ENCODE measurements around the gene RNF41.

Gene RNF41

DNA sequence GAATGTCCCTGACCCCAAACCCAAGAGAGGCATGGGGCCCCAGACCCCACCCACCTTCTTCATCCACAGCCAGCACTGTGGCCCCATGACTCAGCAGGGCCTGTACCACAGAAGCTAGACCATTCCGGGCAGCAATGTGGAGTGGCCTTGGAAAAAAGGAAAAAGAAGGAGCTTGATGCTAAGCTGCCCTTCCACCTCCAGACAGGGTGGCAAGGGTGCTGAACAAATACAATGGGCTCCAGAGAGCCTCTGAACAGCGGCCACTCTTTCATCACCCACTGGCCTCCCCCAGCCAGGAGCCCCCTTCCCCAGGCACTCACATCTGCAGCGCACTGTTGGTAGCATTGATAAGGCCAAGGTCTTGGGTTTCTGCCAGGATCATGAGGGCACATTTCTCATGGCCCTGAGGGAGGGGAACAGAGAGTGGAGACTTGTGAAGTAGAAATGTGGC lies 22.0 kb upstream of the RNF41 start:
- no peak for DNase-seq

DNA sequence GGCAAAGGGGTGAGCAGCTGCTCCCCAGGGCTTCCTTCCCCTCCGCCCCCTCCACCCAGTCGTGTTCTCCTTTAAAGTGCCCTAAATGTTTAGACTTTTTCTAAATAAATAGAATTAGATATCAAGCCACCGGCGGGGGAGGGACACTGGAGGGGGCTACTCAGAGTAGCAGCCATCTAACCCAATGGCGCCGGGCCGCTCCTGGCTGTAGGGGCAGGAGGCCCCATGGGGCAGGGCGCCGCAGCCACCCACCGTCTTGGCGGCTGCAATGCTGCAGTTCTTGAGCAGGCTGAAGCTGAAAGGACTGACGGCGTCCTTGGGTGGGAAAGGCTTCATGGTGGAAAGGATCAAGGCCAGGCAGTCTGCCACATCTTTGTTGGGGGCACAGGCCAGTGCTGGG lies 21.3 kb upstream of the RNF41 start:
- no peak for DNase-seq

DNA sequence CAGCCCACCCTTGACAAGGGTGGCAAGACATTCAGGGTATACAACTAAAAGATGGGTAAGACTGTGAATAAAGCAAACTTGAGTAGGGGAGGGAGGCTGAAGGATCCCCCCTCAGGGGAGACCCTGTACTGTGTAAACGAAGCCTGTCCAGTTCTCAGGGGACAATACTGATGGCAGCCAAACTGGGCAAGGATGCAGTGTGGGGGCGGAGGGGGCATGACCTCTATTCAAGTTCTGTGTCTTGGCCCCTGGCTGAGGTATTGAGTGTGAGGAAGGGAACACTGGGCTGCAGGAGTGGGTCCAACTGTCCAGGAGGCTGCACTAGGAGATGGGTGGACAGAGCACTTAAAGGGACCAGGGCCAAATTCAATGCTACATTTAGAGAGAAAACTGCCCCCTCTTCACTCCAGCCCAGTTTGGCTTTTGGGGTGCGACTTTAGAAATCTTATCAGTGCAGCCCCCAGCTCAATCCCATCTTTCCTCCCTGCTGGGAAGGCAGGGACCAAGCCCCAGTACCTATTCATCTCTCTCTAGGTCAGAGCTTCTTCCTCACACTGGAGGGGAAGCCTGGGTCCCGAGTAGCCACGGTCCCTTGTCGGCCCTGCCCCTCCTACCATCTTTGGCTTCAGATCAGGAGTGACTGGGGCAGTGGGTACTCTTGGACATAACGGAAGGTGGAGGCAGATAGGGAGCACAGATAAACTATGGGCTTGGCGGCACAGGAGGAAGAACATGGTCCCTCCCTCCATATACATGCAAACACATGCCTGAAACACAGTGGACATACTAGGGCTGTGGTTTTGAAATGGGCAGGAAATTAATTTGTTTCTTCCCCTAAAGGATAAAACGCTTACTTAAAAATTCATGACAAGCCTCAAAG lies 19.9 kb upstream of the RNF41 start:
- no peak for DNase-seq

DNA sequence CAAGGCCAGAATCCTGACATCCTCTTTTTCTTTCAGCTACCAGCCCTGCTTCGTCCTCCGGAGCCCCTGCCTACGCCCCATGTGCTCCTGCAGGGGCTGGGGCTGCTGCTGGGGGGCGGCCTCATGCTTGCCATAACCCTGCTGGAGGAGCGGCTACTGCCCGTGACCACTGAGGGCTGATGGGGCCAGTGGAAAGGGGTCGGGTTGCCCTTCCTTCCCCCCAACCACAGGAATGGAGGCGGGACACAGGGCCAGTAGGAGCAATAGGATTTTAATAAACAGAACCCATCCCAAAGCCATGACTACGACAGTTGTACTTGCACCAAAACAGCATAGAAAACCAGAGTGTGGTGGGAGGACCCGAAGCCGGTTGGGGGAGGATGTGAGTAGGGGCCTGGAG lies 15.8 kb upstream of the RNF41 start:
- DNase-seq = no peak

DNA sequence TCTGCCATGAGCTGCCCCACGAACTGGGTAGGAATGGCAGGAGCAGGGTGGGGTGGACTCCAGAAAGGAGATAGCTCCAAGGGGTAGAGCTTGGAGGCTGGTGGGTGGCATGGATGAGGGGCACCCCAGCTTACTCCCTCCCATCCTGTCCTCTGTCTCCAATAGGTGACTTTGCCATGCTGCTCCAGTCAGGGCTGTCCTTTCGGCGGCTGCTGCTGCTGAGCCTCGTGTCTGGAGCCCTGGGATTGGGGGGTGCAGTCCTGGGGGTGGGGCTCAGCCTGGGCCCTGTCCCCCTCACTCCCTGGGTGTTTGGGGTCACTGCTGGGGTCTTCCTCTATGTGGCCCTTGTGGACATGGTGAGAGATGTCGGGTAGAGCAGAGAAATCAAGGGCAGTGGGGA lies 15.3 kb upstream of the RNF41 start:
- no peak for DNase-seq

- DNase-seq = no peak
Observed at GRCh38 chr12:56236091-56236490, 14.4 kb upstream of the RNF41 start.

- DNase-seq = no peak
Observed at GRCh38 chr12:56234746-56235436, 13.2 kb upstream of the RNF41 start.

- no peak for DNase-seq
Observed at GRCh38 chr12:56231184-56231582, 9.5 kb upstream of the RNF41 start.

DNA sequence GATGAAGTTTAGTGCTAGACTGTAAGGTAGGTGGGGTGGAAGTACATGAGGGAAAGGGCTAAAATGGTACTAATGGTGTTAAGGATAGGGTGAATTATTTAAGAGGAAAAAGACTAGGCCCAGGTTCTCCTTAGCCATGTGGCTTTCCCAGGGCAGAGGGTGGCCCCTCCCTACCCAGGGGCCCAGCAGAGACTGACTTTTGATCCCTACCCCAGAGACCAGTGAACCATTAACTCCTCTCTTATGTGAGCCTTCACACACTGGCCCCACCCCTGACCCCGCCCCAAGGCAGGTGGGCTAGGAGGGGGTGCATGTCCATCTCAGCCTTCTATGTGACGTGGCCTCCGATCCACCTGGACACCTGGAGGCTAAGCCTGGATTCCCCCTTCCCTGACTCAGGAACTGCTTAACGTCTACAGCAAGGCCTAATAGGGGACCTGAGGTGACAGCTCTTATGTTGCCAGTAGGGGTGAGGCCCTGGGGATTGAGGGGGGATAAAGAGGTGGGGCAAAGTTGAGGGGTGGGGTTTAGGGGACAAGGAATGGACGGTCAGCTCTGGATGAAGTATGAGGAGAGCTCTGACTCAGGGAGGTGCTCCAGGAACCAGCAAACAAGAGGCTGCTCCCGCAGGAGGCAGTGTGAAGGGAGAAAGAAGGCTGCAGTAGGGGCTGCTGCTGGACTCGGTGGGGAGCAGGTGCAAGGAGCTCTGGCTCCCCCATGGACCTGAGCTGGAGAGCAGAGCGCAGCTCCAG lies 8.9 kb upstream of the RNF41 start:
- DNase-seq = no peak

DNA sequence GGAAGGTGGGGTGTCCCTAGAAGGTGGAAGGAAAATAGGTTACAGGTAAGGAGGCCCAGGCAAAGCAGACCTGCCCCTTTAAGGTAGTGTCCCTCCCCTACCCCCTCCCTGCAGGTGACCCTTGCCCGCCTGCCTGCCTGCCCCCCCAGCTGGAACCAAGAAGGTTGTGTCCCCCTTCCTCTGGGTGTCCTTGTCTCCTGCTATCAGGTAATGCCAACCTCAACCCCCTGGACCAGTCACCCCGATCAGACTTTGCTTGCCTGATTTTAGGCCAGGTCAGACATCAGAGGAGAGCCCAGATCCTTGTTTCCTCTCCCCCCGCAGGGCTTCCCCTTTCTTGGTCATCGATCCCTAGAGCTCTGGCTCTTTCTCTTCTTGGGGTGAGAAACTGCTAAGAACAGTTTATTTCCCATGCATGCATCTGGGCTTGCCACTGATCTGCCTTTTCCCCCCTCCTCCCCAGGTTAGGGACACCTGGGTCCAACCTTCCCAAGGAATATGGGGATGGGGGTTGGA lies 8.3 kb upstream of the RNF41 start, which contains the start of gene SLC39A5:
SLC39A5 (plus strand) TSS at position 136 of the 516 bp plus-strand sequence. CDS start 1,224 bp downstream, outside the sequence.
- DNase-seq = no peak

GRCh38 chr12:56229082-56229481 lies 7.4 kb upstream of the RNF41 start:
- no peak for DNase-seq

GRCh38 chr12:56224954-56225353 lies 3.2 kb upstream of the RNF41 start:
- DNase-seq = no peak

GRCh38 chr12:56224102-56224701 lies 2.5 kb upstream of the RNF41 start, which contains the start of gene NABP2:
TSS of gene NABP2 (plus strand) at chr12:56224342. CDS start at chr12:56224857, 515 bp downstream.
- DNase-seq = peak; percentile 95 to 96

DNA sequence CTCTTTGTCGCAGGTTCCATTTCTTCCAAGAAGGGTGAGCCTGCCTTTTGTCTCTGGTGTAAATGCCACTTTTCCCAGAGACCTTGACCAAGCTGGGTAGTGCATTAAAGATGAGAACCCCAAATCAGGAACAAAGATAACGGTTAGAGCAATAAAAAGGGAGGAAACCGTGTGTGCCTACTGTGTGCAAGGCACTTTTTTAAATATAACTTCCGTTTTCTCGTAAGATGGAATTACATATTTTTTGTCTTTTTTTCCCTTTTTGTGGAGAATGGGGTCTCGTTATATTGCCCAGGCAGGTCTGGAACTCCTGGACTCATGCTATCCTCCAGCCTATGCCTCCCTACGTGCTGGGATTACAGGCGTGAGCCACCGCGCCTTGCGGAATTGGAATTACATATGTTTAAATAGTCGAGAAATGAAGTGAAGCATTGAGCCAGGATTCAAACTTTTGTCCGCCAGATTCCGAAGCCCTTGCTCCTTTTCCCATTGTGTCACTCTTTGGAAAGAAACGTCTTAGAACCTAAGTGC lies 1.9 kb upstream of the RNF41 start:
- no peak for DNase-seq

DNA sequence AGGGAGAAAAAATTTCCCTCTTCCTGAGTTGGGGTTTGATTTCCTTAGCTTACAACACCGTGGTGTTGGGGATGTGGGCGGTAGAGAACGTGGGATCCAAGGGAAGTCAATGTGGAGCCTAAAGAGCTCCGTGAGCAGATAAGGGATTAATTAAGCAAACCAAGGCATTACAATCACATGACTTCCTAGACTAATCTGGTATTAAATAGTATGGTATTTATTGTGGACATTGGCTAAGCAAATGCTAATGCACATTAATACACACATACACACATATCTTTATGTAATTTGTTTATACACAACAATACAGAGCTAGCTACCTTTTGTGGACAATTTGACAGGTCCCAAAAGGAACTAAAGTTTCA lies 791 bp upstream of the RNF41 start:
- peak in 1 of 2 experiments; percentile 46 for DNase-seq

DNA sequence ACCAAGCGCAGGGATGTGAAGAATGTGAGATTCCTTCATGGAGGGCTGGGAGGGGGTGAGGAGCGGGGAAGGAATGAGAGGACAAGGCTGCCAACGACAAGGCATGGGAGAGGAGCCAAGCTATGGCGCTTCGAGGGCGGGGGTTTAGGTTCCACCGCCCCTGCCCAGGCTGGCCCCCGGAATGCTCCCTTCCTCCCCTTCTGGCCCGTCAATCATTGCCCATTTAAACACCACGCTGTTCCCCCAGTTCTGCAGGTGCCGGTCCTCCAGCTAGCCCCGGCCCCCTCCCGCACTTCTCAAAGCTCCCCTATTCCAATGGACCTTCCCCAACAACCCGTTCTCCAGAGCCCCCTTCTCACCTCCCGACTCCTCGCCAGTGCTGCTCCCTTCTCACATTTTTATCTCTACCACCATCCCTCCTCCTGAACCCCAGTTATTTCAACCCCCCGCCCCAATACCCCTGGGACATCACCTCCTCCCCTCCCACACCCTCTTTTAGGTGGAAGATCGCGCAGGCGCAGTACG lies 428 bp downstream of the RNF41 start:
- DNase-seq = no peak

DNA sequence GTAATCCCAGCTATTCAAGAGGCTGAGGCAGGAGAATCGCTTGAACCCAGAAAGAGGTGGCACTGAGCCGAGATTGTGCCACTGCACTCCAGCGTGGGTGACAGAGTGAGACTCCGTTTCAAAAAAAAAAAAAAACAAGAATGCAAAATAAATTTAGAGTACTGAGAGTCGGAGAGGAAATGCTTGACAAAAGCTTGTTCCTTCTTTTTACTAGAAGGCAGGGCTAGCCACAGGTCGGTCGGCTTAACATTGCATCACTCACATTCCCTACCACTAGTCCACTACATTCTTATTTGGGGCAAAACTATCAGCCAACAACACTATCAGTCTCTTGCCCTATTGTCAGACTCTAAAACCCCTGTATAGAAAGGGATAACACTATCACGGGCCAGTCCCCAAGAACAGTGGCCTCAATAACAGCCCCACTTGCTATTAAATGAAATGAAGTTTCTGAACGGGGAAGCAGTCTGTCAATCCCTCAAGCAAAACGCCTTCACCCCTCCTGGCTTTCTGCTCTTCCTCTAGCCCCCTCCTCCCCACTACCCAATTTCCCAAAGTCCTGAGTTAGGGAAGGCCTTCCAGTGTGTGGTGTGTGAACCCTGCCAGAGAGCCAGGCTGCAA lies 1.0 kb downstream of the RNF41 start:
- no peak for DNase-seq

DNA sequence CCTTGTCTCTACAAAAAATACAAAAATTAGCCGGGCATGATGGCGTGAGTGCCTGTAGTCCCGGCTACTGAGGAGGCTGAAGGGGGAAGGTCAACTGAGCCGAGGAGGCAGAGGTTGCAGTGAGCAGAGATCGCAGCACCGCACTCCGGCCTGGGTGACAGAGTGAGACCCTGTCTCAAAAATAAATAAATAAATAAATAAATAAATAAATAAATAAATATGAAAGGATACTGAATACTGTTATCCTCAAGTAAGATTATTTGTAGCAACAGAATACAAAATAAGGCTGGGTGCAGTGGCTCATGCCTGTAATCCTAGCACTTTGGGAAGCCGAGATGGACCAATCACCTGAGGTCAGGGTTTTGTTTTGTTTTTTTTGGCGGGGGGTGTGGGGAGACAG lies 1.9 kb downstream of the RNF41 start:
- no peak for DNase-seq

GRCh38 chr12:56216461-56216860 lies 5.3 kb downstream of the RNF41 start:
- no peak for DNase-seq

- DNase-seq = no peak
Observed at GRCh38 chr12:56213878-56214277, 7.8 kb downstream of the RNF41 start.

GRCh38 chr12:56212361-56212760 lies 9.4 kb downstream of the RNF41 start:
- DNase-seq = no peak

- DNase-seq = no peak
Observed at GRCh38 chr12:56208006-56208405, 13.7 kb downstream of the RNF41 start.
